H1 (cell line): ENCODE results near the gene AQP7. TPM values are rescaled to one million over a fixed set of nuclear protein-coding genes. Genes with fewer than 3 reads are reported as not detected.

Experiments
- CTCF ChIA-PET: fragments of 300-600 bp; sonication (Branson Sonifier 250); formaldehyde crosslinking; loops from one replicate; lab custom pipeline; 2021; ENCODE audit not compliant: partially characterized antibody; lab: Charles Lee
- POLR2A ChIA-PET: fragments of 300-600 bp; sonication (Branson Sonifier 250); formaldehyde crosslinking; loops from one replicate; lab custom pipeline; 2021; ENCODE audit warnings: inconsistent platforms; ENCODE audit not compliant: partially characterized antibody; lab: Charles Lee
- DNase-seq, 2 experiments: peaks; one replicate each; pipeline versions ENCODE4 v3.0.0 to v3.0.0-alpha.2; 2010 to 2022; ENCODE audit warnings: low spot score in 2 of 2, low read depth in 1 of 2, mixed read lengths in 1 of 2
- FAIRE-seq: peaks from 2 replicates; lab custom pipeline; 2011; peaks lifted over from hg19 to GRCh38; lab: Jason Lieb, UNC
- H2AFZ ChIP-seq: 2 replicates; pipeline ENCODE4 v1.8.1; 2012; ENCODE audit warnings: low read length, inconsistent platforms
- H2AK5ac ChIP-seq: 2 replicates; pipeline ENCODE4 v1.6.1; 2013; ENCODE audit warnings: low read depth, low read length
- H2BK120ac ChIP-seq: replicated peaks from 2 replicates; pipeline ENCODE3; 2013; ENCODE audit warnings: low read depth, low read length, inconsistent platforms
- H2BK12ac ChIP-seq: 2 replicates; pipeline ENCODE4 v1.6.1; 2013; ENCODE audit warnings: low read depth, low read length
- H2BK15ac ChIP-seq: 2 replicates; pipeline ENCODE4 v1.6.1; 2013; ENCODE audit warnings: low read length
- H2BK20ac ChIP-seq: 2 replicates; pipeline ENCODE4 v1.6.1; 2013; ENCODE audit warnings: low read length
- H2BK5ac ChIP-seq: 2 replicates; pipeline ENCODE4 v1.6.1; 2013; ENCODE audit warnings: low read depth, low read length
- H3K14ac ChIP-seq: 2 replicates; pipeline ENCODE4 v1.6.1; 2013; ENCODE audit warnings: inconsistent platforms; ENCODE audit not compliant: insufficient read length
- H3K18ac ChIP-seq: 2 replicates; pipeline ENCODE4 v1.6.1; 2013; ENCODE audit warnings: low read length; ENCODE audit errors: extremely low read depth
- H3K23ac ChIP-seq: 2 replicates; pipeline ENCODE4 v1.6.1; 2013; ENCODE audit warnings: inconsistent platforms; ENCODE audit not compliant: insufficient read length
- H3K23me2 ChIP-seq: 2 replicates; pipeline ENCODE4 v1.6.1; 2013; ENCODE audit warnings: low read depth, low read length
- H3K27ac ChIP-seq: 2 replicates; pipeline ENCODE4 v1.6.1; 2011; ENCODE audit warnings: low read depth, low read length, inconsistent platforms
- H3K27me3 ChIP-seq, 4 experiments: replicated peaks in 1 of 4; 1 replicate in 1 of 4; 2 replicates in 3 of 4; pipeline versions ENCODE4 v1.6.1 to v1.8.1; 2011 to 2013; ENCODE audit warnings: low read length in 3 of 4, mild to moderate bottlenecking in 3 of 4, inconsistent platforms in 2 of 4, mixed read lengths in 2 of 4, moderate library complexity in 1 of 4; ENCODE audit not compliant: control insufficient read depth in 3 of 4, insufficient read depth in 3 of 4; ENCODE audit errors: extremely low read depth in 1 of 4
- H3K36me3 ChIP-seq, 4 experiments: 2 replicates each; pipeline versions ENCODE4 v1.6.1 to v1.8.1; 2011 to 2013; ENCODE audit warnings: mild to moderate bottlenecking in 4 of 4, low read length in 3 of 4, moderate library complexity in 2 of 4, control low read depth in 1 of 4, inconsistent platforms in 1 of 4; ENCODE audit not compliant: insufficient read depth in 4 of 4, control insufficient read depth in 2 of 4
- H3K4ac ChIP-seq: replicated peaks from 2 replicates; pipeline ENCODE3; 2013; ENCODE audit warnings: low read length, low read depth, mixed read lengths, inconsistent platforms; ENCODE audit not compliant: insufficient read length
- H3K4me1 ChIP-seq, 4 experiments: replicated peaks in 1 of 4; 1 replicate in 1 of 4; 2 replicates in 3 of 4; pipeline versions ENCODE4 v1.6.1 to v1.8.1; 2011 to 2013; ENCODE audit warnings: low read length in 3 of 4, inconsistent platforms in 2 of 4, mixed read lengths in 1 of 4; ENCODE audit not compliant: insufficient read depth in 4 of 4, control insufficient read depth in 3 of 4
- H3K4me2 ChIP-seq, 2 experiments: 2 replicates each; pipeline versions ENCODE4 v1.6.1 to v1.8.1; 2011 to 2013; ENCODE audit warnings: low read depth in 2 of 2, low read length in 2 of 2, control low read depth in 1 of 2, inconsistent platforms in 1 of 2, mild to moderate bottlenecking in 1 of 2; ENCODE audit not compliant: insufficient read depth in 1 of 2
- H3K4me3 ChIP-seq, 4 experiments: fragments of 200-600, 300-600 bp in 1 of 4; sonication (generic), shearing (Covaris generic), sonication (Bioruptor Twin) in 1 of 4; 2 replicates each; pipeline versions ENCODE4 v1.5.1 to v1.8.1; 2011 to 2016; ENCODE audit warnings: low read length in 4 of 4, low read depth in 3 of 4, control low read depth in 2 of 4, inconsistent platforms in 2 of 4, mild to moderate bottlenecking in 2 of 4, mixed read lengths in 1 of 4, moderate library complexity in 1 of 4; ENCODE audit not compliant: insufficient read depth in 2 of 4; ENCODE audit errors: extremely low read depth in 1 of 4
- H3K56ac ChIP-seq: replicated peaks from 2 replicates; pipeline ENCODE3; 2013; ENCODE audit warnings: low read depth, mild to moderate bottlenecking, mixed read lengths, low read length, inconsistent platforms; ENCODE audit not compliant: insufficient read length
- H3K79me1 ChIP-seq: 2 replicates; pipeline ENCODE4 v1.6.1; 2013; ENCODE audit warnings: low read depth, low read length, control low read depth
- H3K79me2 ChIP-seq, 2 experiments: 2 replicates each; pipeline versions ENCODE4 v1.6.1 to v1.8.1; 2012 to 2013; ENCODE audit warnings: low read length in 2 of 2, mild to moderate bottlenecking in 2 of 2, inconsistent platforms in 1 of 2; ENCODE audit not compliant: insufficient read depth in 2 of 2, control insufficient read depth in 1 of 2
- H3K9ac ChIP-seq, 4 experiments: replicated peaks in 1 of 4; 1 replicate in 1 of 4; 2 replicates in 3 of 4; pipeline versions ENCODE4 v1.6.1 to v1.8.1; 2011 to 2013; ENCODE audit warnings: low read depth in 3 of 4, low read length in 3 of 4, control low read depth in 2 of 4, mild to moderate bottlenecking in 2 of 4, moderate library complexity in 2 of 4, inconsistent platforms in 1 of 4; ENCODE audit errors: extremely low read depth in 1 of 4
- H3K9me3 ChIP-seq, 2 experiments: 2 replicates each; pipeline versions ENCODE4 v1.6.1 to v1.8.1; 2012 to 2013; ENCODE audit warnings: mild to moderate bottlenecking in 2 of 2, moderate library complexity in 2 of 2, control low read depth in 1 of 2, inconsistent platforms in 1 of 2, low read depth in 1 of 2, low read length in 1 of 2, mixed read lengths in 1 of 2; ENCODE audit not compliant: insufficient read depth in 2 of 2
- H4K20me1 ChIP-seq, 2 experiments: replicated peaks in 1 of 2; 2 replicates each; pipeline versions ENCODE3 to v1.8.1; 2011 to 2013; ENCODE audit warnings: inconsistent platforms in 2 of 2, low read length in 2 of 2, mild to moderate bottlenecking in 1 of 2; ENCODE audit not compliant: insufficient read depth in 2 of 2, control insufficient read depth in 1 of 2
- H4K5ac ChIP-seq: 2 replicates; pipeline ENCODE4 v1.6.1; 2013; ENCODE audit warnings: low read length, low read depth, mixed read lengths, inconsistent platforms; ENCODE audit not compliant: insufficient read length
- H4K8ac ChIP-seq: 2 replicates; pipeline ENCODE4 v1.8.0; 2013; ENCODE audit warnings: mild to moderate bottlenecking, moderate library complexity, low read length, inconsistent platforms; ENCODE audit not compliant: insufficient read depth; ENCODE audit errors: extremely low read depth
- H4K91ac ChIP-seq: replicated peaks from 2 replicates; pipeline ENCODE3; 2013; ENCODE audit warnings: low read length, mixed read lengths, inconsistent platforms; ENCODE audit not compliant: insufficient read length
- CEBPB ChIP-seq: IDR thresholded peaks from 2 replicates; pipeline ENCODE4 v1.6.1; 2012; ENCODE audit warnings: low read depth, low read length
- CHD1 ChIP-seq: IDR thresholded peaks from 2 replicates; pipeline ENCODE4 v1.6.1; 2012; ENCODE audit warnings: low read depth, low read length, improper control_type of control experiment
- CTBP2 ChIP-seq: IDR thresholded peaks from 2 replicates; pipeline ENCODE4 v1.7.0; 2011; ENCODE audit warnings: borderline replicate concordance, mild to moderate bottlenecking, moderate library complexity, mixed read lengths, low read length; ENCODE audit not compliant: insufficient read depth, insufficient read length
- EZH2 ChIP-seq: fragments of 200-600 bp; sonication (generic); IDR thresholded peaks from 2 replicates; pipeline ENCODE4 v1.7.1; 2012; ENCODE audit warnings: low read depth, mild to moderate bottlenecking, moderate library complexity, low read length, inconsistent platforms; ENCODE audit not compliant: severe bottlenecking
- NANOG ChIP-seq: IDR thresholded peaks from 2 replicates; pipeline ENCODE4 v1.6.1; 2011; ENCODE audit warnings: low read length, low read depth, mild to moderate bottlenecking, inconsistent platforms; ENCODE audit not compliant: insufficient read depth, poor library complexity, severe bottlenecking
- PHF8 ChIP-seq: fragments of 200-600 bp; sonication (generic); conservative IDR thresholded peaks from 2 replicates; pipeline ENCODE4 v1.7.1; 2012; ENCODE audit warnings: low read depth, mild to moderate bottlenecking, inconsistent platforms, low read length, moderate library complexity
- RAD21 ChIP-seq, 2 experiments: IDR thresholded peaks in 1 of 2; conservative IDR thresholded peaks in 1 of 2; 2 replicates each; pipeline ENCODE4 v1.6.1; 2011; ENCODE audit warnings: low read depth in 2 of 2, low read length in 2 of 2, improper control_type of control experiment in 1 of 2, inconsistent platforms in 1 of 2, mild to moderate bottlenecking in 1 of 2, moderate library complexity in 1 of 2
- RFX5 ChIP-seq: IDR thresholded peaks from 2 replicates; pipeline ENCODE4 v1.6.1; 2011; ENCODE audit warnings: low read depth, low read length, improper control_type of control experiment, borderline replicate concordance
- RNF2 ChIP-seq: fragments of 200-900, 300-1000 bp; sonication (generic); IDR thresholded peaks from 2 replicates; pipeline ENCODE4 v1.7.1; 2016; ENCODE audit warnings: borderline replicate concordance, low read depth, mild to moderate bottlenecking, antibody characterized with exemption, low read length; ENCODE audit not compliant: poor library complexity, severe bottlenecking; ENCODE audit errors: missing control alignments
- RXRA ChIP-seq: IDR thresholded peaks from 2 replicates; pipeline ENCODE4 v1.6.1; 2011; ENCODE audit warnings: low read depth, mild to moderate bottlenecking, low read length, moderate library complexity; ENCODE audit not compliant: insufficient read depth
- TBP ChIP-seq: IDR thresholded peaks from 2 replicates; pipeline ENCODE4 v1.6.1; 2011; ENCODE audit warnings: low read depth, low read length, improper control_type of control experiment
- TEAD4 ChIP-seq: IDR thresholded peaks from 2 replicates; pipeline ENCODE4 v1.6.1; 2012; ENCODE audit warnings: low read depth, low read length, inconsistent platforms, mixed read lengths
- WGBS, 2 experiments: shearing (Covaris generic) in 1 of 2; methylation state at CpG; one replicate each; pipeline versions ENCODE4 v1.1.6 to v1.1.7; 2013 to 2015; ENCODE audit warnings: low lambda C conversion rate in 2 of 2, mixed read lengths in 2 of 2, inconsistent platforms in 1 of 2, low coverage in 1 of 2, missing lambda C conversion rate in 1 of 2; ENCODE audit not compliant: insufficient replicate concordance in 2 of 2, insufficient coverage in 1 of 2, insufficient read length in 1 of 2; ENCODE audit errors: extremely low coverage in 1 of 2, missing lambda C conversion rate in 1 of 2; 5-methylcytosine and 5-hydroxymethylcytosine counted together
- polyA plus RNA-seq, 7 experiments: library from polyadenylated mRNA; depleted of rRNA in 3 of 7; stranded (reverse) in 5 of 7; unstranded in 2 of 7; fragments of >200 nt in 5 of 7; fragments of 200-250 nt in 2 of 7; gene quantifications; 1 replicate in 5 of 7; 2 replicates in 1 of 7; 4 replicates in 1 of 7; pipeline versions ENCODE4 v1.2.1 to v1.2.3, GENCODE V29; 2011 to 2013; ENCODE audit warnings: missing spikeins in 2 of 7, mixed read lengths in 2 of 7
- total RNA-seq: library from RNA; stranded (reverse); fragmentation: NEBNext Ultra II Directional; extraction: Animal tissue kit (Norgen Biotek cat#: 25700); gene quantifications from 2 replicates; pipeline ENCODE4 v1.2.1, GENCODE V29; 2021

The AQP7 gene
- total and polyA plus RNA-seq, 2 of the 8 experiments (the other 6 are each of a cell fraction or from before 2014, with no cell fraction given) = not detected

GRCh38 chr9:33351547-33351946, 50.8 kb downstream of the AQP7 start:
- H3K79me2 ChIP-seq = no peaks in the 10 kb centered on the region
- H3K4me1 ChIP-seq = no peaks in the 10 kb centered on the region
- DNase-seq (peak in 1 of 2 experiments; percentile 31), FAIRE-seq (no peak)
- H4K20me1 ChIP-seq = no peaks in the 10 kb centered on the region
- peak overlapping the region in 1 of 4 experiments; percentile 8; a peak in 1 of 7 replicates for H3K9ac ChIP-seq
- no peak overlapping the region for H3K4me2 ChIP-seq
- H2BK5ac ChIP-seq = no peak overlapping the region
- no peak overlapping the region for H3K56ac ChIP-seq
- H3K23ac ChIP-seq = no peak overlapping the region
- no peak overlapping the region for H3K14ac ChIP-seq
- no peaks in the 10 kb centered on the region for H3K79me1 ChIP-seq
- no peaks in the 10 kb centered on the region for H3K9me3 ChIP-seq
- no peak overlapping the region for H2BK15ac ChIP-seq
- H2BK20ac ChIP-seq = no peak overlapping the region
- H2BK12ac ChIP-seq = no peak overlapping the region
- H4K91ac ChIP-seq = no peak overlapping the region
- ChIA-PET CTCF (interaction anchor here (0.8 to 2.9 kb wide), 8 partner anchors 9 to 115 kb away, joined by 3 to 15 read pairs (median 4); no protein-coding TSS in a partner anchor), POLR2A (interaction anchor here (1.2 kb wide), 1 partner anchor 21 kb away, joined by 3 read pairs; no protein-coding TSS in a partner anchor)
- H3K4ac ChIP-seq = no peak overlapping the region
- no peak overlapping the region for H2BK120ac ChIP-seq
- WGBS, 2 experiments = 86% methylated on average over 4 of the region's 4 CpGs; no CpG with 5 or more reads in 1 of the 2 experiments
- no peak overlapping the region for H3K27ac ChIP-seq
- no peak overlapping the region for H4K8ac ChIP-seq
- no peaks in the 10 kb centered on the region for H3K27me3 ChIP-seq
- no peak overlapping the region for H2AK5ac ChIP-seq
- no peak overlapping the region for H2AFZ ChIP-seq
- no peak overlapping the region for H3K18ac ChIP-seq
- no peak overlapping the region for H4K5ac ChIP-seq
- peaks cover 0 to 17% (median 12%) of the 10 kb centered on the region in 4 experiments; a peak in 6 of 8 replicates for H3K36me3 ChIP-seq
- H3K4me3 ChIP-seq = no peak overlapping the region
- TF ChIP-seq TEAD4 (no peak), EZH2 (no peak), RNF2 (no peak), CEBPB (no peak), CHD1 (no peak), RXRA (no peak), CTBP2 (no peak), RFX5 (no peak), TBP (no peak), PHF8 (no peak), RAD21 (IDR thresholded peaks at IDR 0.05 in 1 of 2, conservative IDR thresholded peaks at IDR 0.05 in 1 of 2; ENCODE audit: low read depth in 2 of 2, low read length in 2 of 2) (no peak), NANOG (no peak)
- H3K23me2 ChIP-seq = no peaks in the 10 kb centered on the region
